ENCODE results near the gene RNFT2. TPM values are rescaled to one million over a fixed set of nuclear protein-coding genes. Genes with fewer than 3 reads are reported as not detected.

Gene RNFT2
- total RNA-seq, 1 donor from 2014 or later, result 8.7 TPM

GRCh38 chr12:116700066-116700465 lies 38.0 kb upstream of the RNFT2 start:
- DNase-seq (no peak), ATAC-seq (ENCODE audit: low read depth) (no peak)
- ChIA-PET CTCF (no interaction called here), POLR2A (interaction anchor here (0.7 kb wide), 1 partner anchor 293 kb away, joined by 4 read pairs; no protein-coding TSS in a partner anchor)
- intact Hi-C loops (cut with micrococcal nuclease), result loop anchor here (5.0 kb wide), 1 partner anchor 262 kb away; no protein-coding TSS in a partner anchor
- Mint-ChIP-seq H3K27ac (no peak overlapping the region), H3K4me1 (peaks cover 17% of the 10 kb centered on the region), H3K27me3 (peaks cover 16% of the 10 kb centered on the region), H3K9me3 (no peaks in the 10 kb centered on the region), H3K4me3 (no peak overlapping the region), H3K36me3 (ENCODE audit: low read depth) (no peaks in the 10 kb centered on the region)
- TF ChIP-seq CTCF (IDR thresholded peaks at IDR 0.05), result no peak

- CTCF ChIA-PET, result interaction anchor here (0.7 to 1.4 kb wide), 5 partner anchors 12 to 419 kb away, joined by 3 read pairs; no protein-coding TSS in a partner anchor
- Mint-ChIP-seq H3K4me1 (peaks cover 5% of the 10 kb centered on the region), H3K36me3 (ENCODE audit: low read depth) (no peaks in the 10 kb centered on the region), H3K4me3 (no peak overlapping the region), H3K27me3 (peaks cover 9% of the 10 kb centered on the region), H3K9me3 (no peaks in the 10 kb centered on the region), H3K27ac (no peak overlapping the region)
- POLR2A ChIA-PET, result no interaction called here
- no peak for DNase-seq
- intact Hi-C loops (cut with micrococcal nuclease), result loop anchor here (5.0 kb wide), 1 partner anchor 261 kb away; no protein-coding TSS in a partner anchor
- no peak for ATAC-seq (ENCODE audit: low read depth)
- no peak for TF ChIP-seq CTCF (IDR thresholded peaks at IDR 0.05)
Observed at GRCh38 chr12:116701432-116701831, 36.7 kb upstream of the RNFT2 start.

DNA sequence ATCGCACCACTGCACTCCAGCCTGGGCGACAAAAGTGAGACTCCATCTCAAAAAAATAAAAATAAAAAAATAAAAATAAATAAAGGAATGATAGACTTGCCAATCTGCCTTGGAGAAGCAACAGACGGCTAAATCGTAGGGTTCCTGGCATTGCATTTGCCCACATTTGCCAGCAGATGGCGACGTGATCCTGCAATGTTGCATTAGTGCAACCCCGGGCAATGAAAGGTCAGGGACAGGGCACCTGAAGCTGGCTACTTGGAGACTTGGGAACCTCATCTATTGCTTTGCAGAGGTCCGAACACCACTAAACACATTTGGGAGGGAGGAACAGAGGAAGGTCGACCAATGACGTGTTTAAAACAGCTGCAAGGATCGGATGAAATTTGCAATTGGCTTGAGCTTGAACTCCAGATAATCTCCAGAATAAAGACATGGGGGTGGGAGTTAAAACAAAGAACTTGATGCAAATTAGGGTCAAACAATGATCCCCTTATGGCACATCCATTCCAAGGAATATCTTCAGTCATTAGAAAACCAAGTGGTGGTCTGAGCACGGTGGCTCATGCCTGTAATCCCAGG lies 34.8 kb upstream of the RNFT2 start:
- no peak overlapping the region for H3K4me3 Mint-ChIP-seq
- peaks cover 4% of the 10 kb centered on the region for H3K27me3 Mint-ChIP-seq
- DNase-seq, result peak; percentile 42
- no peak overlapping the region for H3K27ac Mint-ChIP-seq
- CTCF ChIA-PET, result interaction anchor here (0.6 to 2.0 kb wide), 18 partner anchors 10 to 731 kb away, joined by 3 to 26 read pairs (median 4); partner anchors contain the start of gene HRK
- H3K9me3 Mint-ChIP-seq, result no peaks in the 10 kb centered on the region
- peaks cover 11% of the 10 kb centered on the region for H3K4me1 Mint-ChIP-seq
- POLR2A ChIA-PET, result interaction anchor here (0.7 kb wide), 1 partner anchor 417 kb away, joined by 3 read pairs; no protein-coding TSS in a partner anchor
- intact Hi-C loops (cut with micrococcal nuclease), result loop anchor here (1.0 to 5.0 kb wide), 5 partner anchors 179 to 452 kb away; no protein-coding TSS in a partner anchor
- no peaks in the 10 kb centered on the region for H3K36me3 Mint-ChIP-seq (ENCODE audit: low read depth)
- TF ChIP-seq CTCF (IDR thresholded peaks at IDR 0.05), result peak; percentile 65
- ATAC-seq (ENCODE audit: low read depth), result peak; percentile 66

DNA sequence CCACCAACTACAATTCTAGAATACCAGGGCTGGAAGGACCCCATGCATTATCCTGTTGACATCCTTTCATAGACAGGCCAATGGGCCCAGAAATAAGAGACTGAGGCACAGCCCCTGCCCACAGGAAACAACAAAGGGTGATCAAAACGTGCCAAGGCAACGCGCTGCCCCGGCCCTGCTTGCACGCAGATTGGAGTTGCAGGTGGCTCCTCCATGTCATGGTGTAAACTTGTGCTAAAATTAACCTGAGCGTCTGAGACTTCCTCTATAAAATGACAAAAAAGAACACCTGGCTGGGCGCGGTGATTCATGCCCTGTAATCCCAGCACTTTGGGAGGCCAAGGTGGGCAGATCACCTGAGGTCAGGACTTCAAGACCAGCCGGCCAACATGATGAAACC lies 30.4 kb upstream of the RNFT2 start:
- intact Hi-C loops (cut with micrococcal nuclease), result loop anchor here (2.0 to 5.0 kb wide), 3 partner anchors 470 to 791 kb away; no protein-coding TSS in a partner anchor
- Mint-ChIP-seq H3K27me3 (peaks cover 4% of the 10 kb centered on the region), H3K4me1 (peaks cover 20% of the 10 kb centered on the region), H3K4me3 (no peak overlapping the region), H3K9me3 (no peaks in the 10 kb centered on the region), H3K36me3 (ENCODE audit: low read depth) (peaks cover 7% of the 10 kb centered on the region), H3K27ac (no peak overlapping the region)
- ChIA-PET POLR2A (interaction anchor here (0.6 kb wide), 1 partner anchor 521 kb away, joined by 3 read pairs; no protein-coding TSS in a partner anchor), CTCF (interaction anchor here (0.9 to 2.1 kb wide), 7 partner anchors 10 to 790 kb away, joined by 3 to 45 read pairs (median 4); no protein-coding TSS in a partner anchor)
- no peak for DNase-seq
- no peak for TF ChIP-seq CTCF (IDR thresholded peaks at IDR 0.05)
- no peak for ATAC-seq (ENCODE audit: low read depth)
